Esophagus squamous epithelium (tissue), 4 donors: ENCODE data around the gene ALAS1.

Experiments used
- POLR2A ChIP-seq, 4 donors: fragments of 450-650 bp; IDR thresholded peaks; one replicate each; pipeline ENCODE4 v1.6.1; 2017; ENCODE audit warnings: antibody characterized with exemption in 4 of 4, mild to moderate bottlenecking in 4 of 4, moderate library complexity in 3 of 4
- TF ChIP-seq, protein P1 (sequence below), 6 experiments: fragments of 450-650 bp in 4 of 6; fragments of 200-600 bp in 2 of 6; sonication (generic) in 2 of 6; IDR thresholded peaks; one replicate each; pipeline ENCODE4 v1.5.1; 2016 to 2019; ENCODE audit warnings: antibody characterized with exemption in 6 of 6, mild to moderate bottlenecking in 4 of 6, moderate library complexity in 4 of 6

DNA sequence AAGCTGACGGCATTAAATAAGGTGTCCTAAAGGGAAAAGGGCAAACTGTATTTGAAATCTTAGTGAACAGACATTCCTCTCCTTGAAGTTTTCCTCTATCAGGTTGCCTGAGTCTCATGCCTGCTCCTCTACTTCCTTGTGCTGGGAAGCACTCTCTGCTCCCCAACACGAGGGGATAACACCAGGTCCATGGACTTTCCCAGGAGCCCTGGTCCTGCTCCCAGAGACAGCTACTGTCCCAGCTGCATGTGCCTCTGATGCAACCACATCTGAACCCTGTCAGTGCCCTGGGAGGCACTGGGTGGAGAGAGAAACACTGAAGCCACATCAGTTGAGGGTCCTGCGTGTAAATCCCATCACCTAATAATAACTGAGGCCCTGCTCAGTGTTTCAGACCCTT is 20.1 kb downstream of the ALAS1 start:
- TF ChIP-seq, protein P1, sequence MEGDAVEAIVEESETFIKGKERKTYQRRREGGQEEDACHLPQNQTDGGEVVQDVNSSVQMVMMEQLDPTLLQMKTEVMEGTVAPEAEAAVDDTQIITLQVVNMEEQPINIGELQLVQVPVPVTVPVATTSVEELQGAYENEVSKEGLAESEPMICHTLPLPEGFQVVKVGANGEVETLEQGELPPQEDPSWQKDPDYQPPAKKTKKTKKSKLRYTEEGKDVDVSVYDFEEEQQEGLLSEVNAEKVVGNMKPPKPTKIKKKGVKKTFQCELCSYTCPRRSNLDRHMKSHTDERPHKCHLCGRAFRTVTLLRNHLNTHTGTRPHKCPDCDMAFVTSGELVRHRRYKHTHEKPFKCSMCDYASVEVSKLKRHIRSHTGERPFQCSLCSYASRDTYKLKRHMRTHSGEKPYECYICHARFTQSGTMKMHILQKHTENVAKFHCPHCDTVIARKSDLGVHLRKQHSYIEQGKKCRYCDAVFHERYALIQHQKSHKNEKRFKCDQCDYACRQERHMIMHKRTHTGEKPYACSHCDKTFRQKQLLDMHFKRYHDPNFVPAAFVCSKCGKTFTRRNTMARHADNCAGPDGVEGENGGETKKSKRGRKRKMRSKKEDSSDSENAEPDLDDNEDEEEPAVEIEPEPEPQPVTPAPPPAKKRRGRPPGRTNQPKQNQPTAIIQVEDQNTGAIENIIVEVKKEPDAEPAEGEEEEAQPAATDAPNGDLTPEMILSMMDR (IDR thresholded peaks at IDR 0.05): no peak
- no peak for TF ChIP-seq POLR2A (IDR thresholded peaks at IDR 0.05)
